Measurements from ENCODE around the gene COL6A3.
A peak's percentile ranks its signal among the peaks of the same experiment; 100 is the strongest.

COL6A3 gene

GRCh38 chr2:237344942-237345341, 69.0 kb downstream of the COL6A3 start:
- DNase-seq, result no peak

DNA sequence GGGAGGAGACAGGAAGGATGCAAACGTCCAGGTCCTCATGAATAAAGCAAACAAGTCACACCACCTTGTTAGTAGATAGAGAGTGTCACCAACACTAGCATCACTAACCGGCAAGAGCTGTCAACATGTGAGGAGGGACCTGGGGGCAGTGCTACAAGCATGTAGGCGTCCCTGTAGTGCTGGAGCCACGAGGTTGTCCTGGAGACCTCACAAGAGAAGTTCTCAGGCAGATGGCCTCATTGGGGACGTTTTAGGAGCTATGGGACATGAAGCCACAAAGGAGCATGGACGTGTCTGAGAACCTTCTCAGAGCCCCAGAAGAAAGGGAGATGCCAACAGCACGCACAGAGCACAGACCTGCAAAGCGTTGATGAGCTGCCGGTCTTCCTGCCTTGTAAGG, 70.0 kb downstream of the COL6A3 start:
- DNase-seq, result no peak

GRCh38 chr2:237341872-237342271, 72.1 kb downstream of the COL6A3 start:
- DNase-seq, result no peak

DNA sequence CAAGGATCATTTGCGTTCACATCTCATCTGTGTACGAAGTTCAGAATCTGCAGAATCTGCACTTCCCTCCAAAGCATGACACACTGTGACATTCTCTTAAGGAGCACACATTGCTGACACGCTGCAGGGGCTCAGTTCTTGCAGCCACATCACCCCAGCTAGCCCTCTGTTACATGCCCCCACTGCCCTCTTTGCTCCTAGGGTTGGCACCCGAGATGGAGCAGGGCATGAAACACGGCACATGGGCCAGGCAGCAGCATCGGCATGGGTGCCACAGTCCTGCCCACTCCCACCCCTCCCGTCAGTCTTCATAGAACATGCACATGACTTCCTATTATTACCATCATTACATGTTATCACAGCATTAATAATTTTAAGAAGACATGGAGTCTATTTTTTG, 76.4 kb downstream of the COL6A3 start:
- no peak for DNase-seq

GRCh38 chr2:237336131-237336530, 77.8 kb downstream of the COL6A3 start:
- DNase-seq, result no peak

DNA sequence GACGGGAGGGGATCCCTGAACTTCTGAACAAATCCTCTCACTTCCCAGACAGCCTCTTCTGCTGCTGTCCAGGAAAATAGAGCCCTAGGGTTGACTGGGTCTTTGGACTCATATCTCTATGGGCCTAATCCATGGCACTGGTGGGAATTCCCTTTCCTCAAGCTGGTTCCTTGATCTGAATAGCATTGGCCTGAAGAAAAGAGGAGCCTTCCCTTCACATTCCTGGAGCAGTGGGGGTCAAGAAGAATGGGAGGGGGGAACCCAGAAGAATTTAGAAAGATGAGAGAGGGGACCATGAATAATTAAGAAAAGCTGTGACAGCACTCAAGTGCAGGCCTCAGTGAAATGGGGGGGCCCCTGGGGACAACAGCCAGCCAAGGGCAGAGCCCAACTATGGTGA, 80.2 kb downstream of the COL6A3 start:
- DNase-seq, result no peak

GRCh38 chr2:237330541-237330940, 83.4 kb downstream of the COL6A3 start:
- no peak for DNase-seq

- no peak for DNase-seq
Measured at GRCh38 chr2:237327175-237327950, 86.6 kb downstream of the COL6A3 start.

DNA sequence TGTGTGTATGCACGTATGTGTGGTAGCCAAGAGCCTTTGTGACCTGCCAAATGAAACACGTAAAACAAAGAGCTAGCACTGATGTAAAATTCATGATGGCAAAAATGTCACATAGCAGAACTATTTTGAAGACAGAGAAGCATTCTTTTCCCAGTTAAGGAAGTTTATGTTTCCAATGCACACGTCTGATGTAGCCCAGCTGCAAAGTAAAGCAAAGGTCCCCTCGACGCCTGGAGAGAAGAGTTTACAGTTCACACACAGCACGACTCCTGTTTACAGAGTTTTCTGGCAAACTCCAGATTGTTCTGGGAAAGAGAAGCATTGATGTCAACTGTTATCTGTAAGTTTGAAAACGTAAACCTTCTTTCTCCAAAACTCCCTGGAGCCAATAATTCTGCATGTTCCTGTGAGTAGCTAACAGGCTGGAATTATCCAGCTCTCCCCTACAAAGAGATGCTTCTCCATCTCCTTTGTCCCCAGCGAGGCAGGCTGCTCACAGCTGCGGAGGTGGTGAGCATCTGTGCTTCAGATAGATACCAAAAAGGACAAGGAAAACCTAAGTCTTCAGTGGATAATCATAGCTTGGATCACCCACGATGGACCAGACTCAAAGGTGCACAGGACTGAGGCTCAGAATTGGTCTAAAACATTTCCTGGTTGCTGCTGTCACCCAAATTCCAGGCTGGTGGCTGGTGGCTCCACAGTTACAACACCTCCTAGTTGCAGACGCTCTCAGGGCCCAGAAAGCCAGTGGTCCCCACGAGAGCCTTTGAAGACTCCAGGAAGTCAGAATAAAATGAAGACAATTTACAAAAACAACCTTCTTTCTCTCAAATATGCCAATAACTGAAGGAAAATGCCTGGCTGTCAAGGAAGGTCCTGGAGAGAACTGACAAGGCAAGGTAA, 87.4 kb downstream of the COL6A3 start:
- no peak for DNase-seq

DNA sequence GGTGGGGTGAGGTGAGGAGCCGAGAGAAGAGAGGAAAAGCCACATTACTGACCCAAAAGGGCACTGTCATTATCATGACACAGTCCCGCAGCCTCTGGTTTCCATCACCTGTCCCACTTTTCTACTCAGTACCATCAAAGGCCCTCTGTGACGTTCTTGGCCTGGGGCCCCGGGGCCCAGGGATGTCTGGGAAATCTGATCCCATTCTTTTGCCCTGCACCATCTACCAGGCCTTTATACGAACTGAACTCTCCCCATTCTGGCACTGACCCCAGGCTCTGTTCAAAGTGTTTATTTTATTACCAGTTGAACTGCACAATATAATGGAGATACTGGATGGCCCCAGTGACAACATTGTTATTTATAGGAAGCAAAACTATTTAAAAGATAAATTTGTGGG, 89.1 kb downstream of the COL6A3 start:
- DNase-seq, result no peak

DNA sequence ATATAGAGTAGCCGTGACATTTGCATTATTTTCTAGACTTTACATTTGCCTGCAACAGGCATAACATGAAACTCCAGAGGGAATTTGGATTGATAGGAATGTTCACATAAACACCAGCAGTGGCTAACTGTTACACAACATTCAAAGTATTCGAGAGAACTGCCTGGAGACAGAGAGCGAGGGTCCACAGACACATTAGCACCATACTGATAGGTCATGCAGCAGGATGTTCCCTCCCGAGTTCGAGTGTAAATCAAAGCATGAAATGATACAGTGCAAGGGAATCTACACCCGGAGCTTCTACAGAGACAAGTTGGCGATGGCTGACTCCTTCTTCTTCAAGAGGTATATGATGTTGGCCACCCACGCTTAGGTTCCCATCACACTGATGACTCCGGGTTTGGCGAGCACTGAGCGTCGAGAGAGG, 89.5 kb downstream of the COL6A3 start:
- DNase-seq, result no peak

DNA sequence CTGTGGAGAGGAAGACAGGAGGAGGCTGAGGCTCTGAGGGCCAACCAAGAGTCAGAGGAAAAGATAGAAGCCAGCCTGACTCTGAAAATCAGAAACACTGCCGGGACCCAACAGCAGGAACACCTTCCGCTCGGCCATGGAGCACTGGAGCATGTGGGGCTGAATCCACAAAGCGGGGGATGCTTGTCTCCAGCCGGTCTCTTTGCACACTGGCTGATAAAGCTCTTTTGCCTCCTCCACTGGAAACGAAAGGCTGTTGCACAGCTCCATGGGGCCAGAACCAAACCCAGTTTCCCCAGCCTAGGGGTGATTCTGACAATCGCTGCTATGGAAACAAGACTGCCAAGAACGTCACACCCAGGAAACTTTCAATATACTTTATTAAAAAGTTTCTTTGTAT, 90.3 kb downstream of the COL6A3 start:
- DNase-seq, result no peak

DNA sequence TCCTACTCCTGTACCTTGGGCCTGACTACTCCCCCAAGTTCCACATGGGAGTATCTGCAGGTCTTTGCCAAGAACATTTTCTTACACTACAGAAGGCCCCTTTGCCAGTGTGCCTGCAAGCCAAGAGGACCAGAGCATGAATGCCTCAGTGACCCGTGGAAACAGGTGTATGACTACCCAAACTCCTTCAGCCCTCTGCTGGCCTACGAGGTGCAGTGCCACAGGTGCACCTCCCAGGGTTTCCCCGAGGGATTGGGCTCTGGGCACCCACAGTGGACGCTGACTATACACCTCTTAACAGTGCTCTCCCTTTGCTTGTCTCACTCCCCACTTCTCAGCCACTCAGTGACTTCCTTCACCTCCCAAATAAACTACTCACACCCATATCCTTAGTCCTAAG, 91.4 kb downstream of the COL6A3 start:
- no peak for DNase-seq

GRCh38 chr2:237321746-237322145, 92.2 kb downstream of the COL6A3 start:
- DNase-seq, result no peak

GRCh38 chr2:237320801-237321560, 93.0 kb downstream of the COL6A3 start:
- DNase-seq, result peak; percentile 43

DNA sequence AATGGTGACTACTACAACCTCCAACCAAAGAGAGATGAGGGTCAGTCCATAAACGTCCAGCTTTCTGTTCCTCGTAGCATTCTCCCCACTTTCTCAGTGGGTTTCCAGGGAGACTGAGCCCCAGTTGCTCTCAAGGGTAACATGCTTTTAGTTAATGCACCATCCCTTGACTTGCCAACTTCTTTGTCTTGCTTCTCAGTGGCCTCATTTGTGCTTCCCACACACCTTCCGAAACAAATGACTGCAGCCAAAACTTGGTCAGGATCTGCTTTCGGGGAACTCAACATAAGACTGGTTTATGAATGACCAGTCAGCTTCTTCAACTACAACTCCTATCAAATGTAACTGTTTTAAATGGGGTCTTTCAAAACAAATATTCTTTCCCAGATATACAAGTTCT, 94.1 kb downstream of the COL6A3 start:
- no peak for DNase-seq

DNA sequence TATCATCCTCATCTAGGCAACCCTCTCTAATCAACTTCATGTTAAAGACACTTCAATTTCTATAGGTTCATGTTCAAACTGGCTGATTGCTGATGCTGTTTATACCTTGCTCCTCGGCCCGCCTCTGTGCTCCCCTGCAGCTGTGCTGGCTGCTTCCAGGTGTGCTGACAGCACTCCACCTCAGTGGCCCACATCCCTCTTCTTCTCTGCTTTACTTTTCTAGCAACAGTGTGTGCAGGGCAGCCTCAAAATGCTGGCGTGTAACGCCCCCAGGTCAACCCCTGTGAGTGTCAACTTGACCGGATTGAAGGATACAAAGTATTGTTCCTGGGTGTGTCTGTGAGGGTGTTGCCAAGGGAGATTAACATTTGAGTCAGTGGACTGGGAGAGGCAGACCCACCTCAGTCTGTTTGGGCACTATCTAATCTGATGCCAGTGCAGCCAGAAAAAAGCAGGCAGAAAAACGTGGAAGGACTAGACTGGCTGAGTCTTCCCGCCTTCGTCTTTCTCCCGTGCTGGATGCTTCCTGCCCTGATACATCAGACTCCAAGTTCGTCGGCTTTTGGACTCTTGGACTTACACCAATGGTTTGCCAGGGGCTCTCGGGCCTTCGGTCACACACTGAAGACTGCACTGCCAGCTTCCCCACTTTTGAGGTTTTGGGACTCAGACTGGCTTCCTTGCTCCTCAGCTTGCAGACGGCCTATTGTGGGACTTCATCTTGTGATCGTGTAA, 94.7 kb downstream of the COL6A3 start:
- no peak for DNase-seq

GRCh38 chr2:237316339-237316738, 97.6 kb downstream of the COL6A3 start:
- no peak for DNase-seq

DNA sequence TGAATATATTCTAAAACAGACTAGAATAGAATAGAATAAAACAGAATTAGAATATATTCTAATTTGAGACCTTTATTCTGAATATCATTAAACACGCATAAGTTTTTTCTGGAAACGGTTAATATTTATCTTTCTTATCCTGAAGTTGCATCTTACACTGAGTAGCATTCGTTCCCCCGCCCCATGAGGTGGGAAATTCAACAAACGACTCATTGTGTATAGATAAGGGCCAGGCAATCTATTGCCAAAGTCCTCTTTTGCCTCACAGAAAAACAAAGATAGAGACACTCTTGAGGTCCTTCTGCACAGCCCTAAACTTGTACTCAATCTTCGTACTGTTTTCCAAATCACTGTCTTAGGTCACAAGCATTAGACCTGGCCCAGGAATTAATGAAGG, 98.1 kb downstream of the COL6A3 start:
- DNase-seq, result no peak

DNA sequence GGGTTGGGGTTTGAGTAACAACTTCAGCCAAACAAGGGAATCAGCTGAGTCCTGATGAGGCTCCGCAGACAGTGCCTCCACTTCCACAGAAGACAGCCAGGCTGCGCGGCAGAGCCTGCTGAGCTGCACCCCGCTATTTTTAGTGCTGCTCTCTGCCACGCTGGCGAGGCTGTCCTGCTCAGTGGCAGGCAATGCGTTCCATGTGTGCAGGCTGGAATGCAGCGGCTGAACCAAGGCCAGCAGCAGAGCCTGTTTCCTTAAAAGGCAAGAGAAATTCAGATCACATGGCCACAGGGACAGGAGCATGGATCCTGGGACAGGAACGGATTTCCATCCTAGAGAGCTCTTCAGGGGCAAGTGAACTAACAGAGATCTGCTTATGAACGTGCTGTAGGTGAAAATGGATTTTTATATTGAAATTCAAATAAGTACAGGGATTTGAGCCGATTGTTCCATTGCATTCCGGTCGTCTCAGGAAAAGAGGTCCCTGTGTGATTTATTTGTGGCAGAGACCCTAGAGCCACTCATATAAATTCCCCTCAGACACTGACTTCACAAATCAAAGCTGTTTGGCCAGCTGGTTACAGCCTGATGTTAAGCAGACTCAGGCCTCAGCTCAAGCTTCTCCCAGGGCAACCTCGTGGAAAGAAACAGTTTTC, 98.7 kb downstream of the COL6A3 start:
- peak; percentile 59 for DNase-seq

GRCh38 chr2:237314681-237315080, 99.3 kb downstream of the COL6A3 start:
- no peak for DNase-seq

DNA sequence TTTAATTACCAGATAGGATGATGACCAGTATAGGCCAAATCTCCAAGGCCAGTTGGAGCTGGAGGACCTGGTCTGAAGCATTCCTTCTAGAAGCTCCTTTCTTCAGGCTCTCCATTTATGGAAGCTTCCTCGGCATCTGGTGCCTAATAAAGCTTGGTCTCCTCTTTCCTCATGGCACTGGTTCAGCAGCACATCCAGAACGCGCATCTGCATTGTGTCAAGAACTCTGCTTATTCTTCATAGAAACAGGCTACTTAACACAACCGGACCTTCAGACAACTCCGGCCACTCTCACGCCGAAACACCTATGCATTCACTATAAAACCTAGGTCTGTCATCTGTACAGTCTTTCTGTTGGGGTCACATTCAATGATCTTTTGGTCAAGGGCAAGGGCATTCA, 99.8 kb downstream of the COL6A3 start:
- no peak for DNase-seq
